Rectal smooth muscle tissue (tissue), 1 donor: Measurements from ENCODE around the gene SETD7.

Experiments
- H3K27ac ChIP-seq: one replicate; pipeline ENCODE4 v1.7.0; 2013; ENCODE audit warnings: low read depth, low read length, inconsistent platforms
- H3K27me3 ChIP-seq: one replicate; pipeline ENCODE4 v1.7.0; 2013; ENCODE audit warnings: low read length; ENCODE audit not compliant: control insufficient read depth, insufficient read depth
- H3K36me3 ChIP-seq: one replicate; pipeline ENCODE4 v1.7.0; 2013; ENCODE audit warnings: low read length; ENCODE audit not compliant: control insufficient read depth, insufficient read depth
- H3K4me1 ChIP-seq: one replicate; pipeline ENCODE4 v1.7.0; 2013; ENCODE audit warnings: low read length; ENCODE audit not compliant: control insufficient read depth, insufficient read depth
- H3K4me3 ChIP-seq: one replicate; pipeline ENCODE4 v1.7.0; 2013; ENCODE audit warnings: low read length
- H3K9ac ChIP-seq: one replicate; pipeline ENCODE4 v1.7.0; 2013; ENCODE audit warnings: low read length

The SETD7 gene

GRCh38 chr4:139514382-139515059, 41.5 kb downstream of the SETD7 start:
- H3K27ac ChIP-seq: no peak overlapping the region
- no peaks in the 10 kb centered on the region for H3K4me1 ChIP-seq
- H3K27me3 ChIP-seq: no peaks in the 10 kb centered on the region
- H3K9ac ChIP-seq: no peak overlapping the region
- no peak overlapping the region for H3K4me3 ChIP-seq
- peaks cover 13% of the 10 kb centered on the region for H3K36me3 ChIP-seq

- Histone ChIP-seq H3K36me3 (peaks cover 17% of the 10 kb centered on the region), H3K27me3 (no peaks in the 10 kb centered on the region), H3K4me1 (no peaks in the 10 kb centered on the region), H3K4me3 (no peak overlapping the region), H3K27ac (no peak overlapping the region), H3K9ac (no peak overlapping the region)
Observed at GRCh38 chr4:139511320-139511719, 44.7 kb downstream of the SETD7 start.

- Histone ChIP-seq H3K36me3 (peaks cover 17% of the 10 kb centered on the region), H3K27ac (no peak overlapping the region), H3K4me1 (no peaks in the 10 kb centered on the region), H3K27me3 (no peaks in the 10 kb centered on the region), H3K4me3 (no peak overlapping the region), H3K9ac (no peak overlapping the region)
Observed at GRCh38 chr4:139509727-139510410, 46.1 kb downstream of the SETD7 start.

- Histone ChIP-seq H3K9ac (no peak overlapping the region), H3K36me3 (peaks cover 17% of the 10 kb centered on the region), H3K27ac (no peak overlapping the region), H3K4me3 (no peak overlapping the region), H3K4me1 (no peaks in the 10 kb centered on the region), H3K27me3 (no peaks in the 10 kb centered on the region)
Observed at GRCh38 chr4:139508581-139509237, 47.3 kb downstream of the SETD7 start.

- Histone ChIP-seq H3K27ac (no peak overlapping the region), H3K27me3 (no peaks in the 10 kb centered on the region), H3K9ac (no peak overlapping the region), H3K4me3 (no peak overlapping the region), H3K4me1 (no peaks in the 10 kb centered on the region), H3K36me3 (peaks cover 19% of the 10 kb centered on the region)
Observed at GRCh38 chr4:139506774-139507173, 49.2 kb downstream of the SETD7 start.

- H3K4me1 ChIP-seq: no peaks in the 10 kb centered on the region
- H3K27ac ChIP-seq: no peak overlapping the region
- no peaks in the 10 kb centered on the region for H3K27me3 ChIP-seq
- no peak overlapping the region for H3K4me3 ChIP-seq
- H3K36me3 ChIP-seq: peaks cover 4% of the 10 kb centered on the region
- H3K9ac ChIP-seq: no peak overlapping the region
Observed at GRCh38 chr4:139503622-139504166, 52.3 kb downstream of the SETD7 start.

- Histone ChIP-seq H3K4me1 (no peaks in the 10 kb centered on the region), H3K36me3 (peaks cover 4% of the 10 kb centered on the region), H3K9ac (no peak overlapping the region), H3K27ac (no peak overlapping the region), H3K4me3 (no peak overlapping the region), H3K27me3 (no peaks in the 10 kb centered on the region)
Observed at GRCh38 chr4:139501927-139502899, 53.8 kb downstream of the SETD7 start.

- Histone ChIP-seq H3K27ac (no peak overlapping the region), H3K36me3 (peaks cover 2% of the 10 kb centered on the region), H3K27me3 (no peaks in the 10 kb centered on the region), H3K9ac (no peak overlapping the region), H3K4me3 (no peak overlapping the region), H3K4me1 (no peaks in the 10 kb centered on the region)
Observed at GRCh38 chr4:139501527-139501926, 54.5 kb downstream of the SETD7 start.

GRCh38 chr4:139501117-139501516, 54.9 kb downstream of the SETD7 start:
- Histone ChIP-seq H3K27ac (no peak overlapping the region), H3K4me3 (no peak overlapping the region), H3K27me3 (no peaks in the 10 kb centered on the region), H3K9ac (no peak overlapping the region), H3K36me3 (peaks cover 2% of the 10 kb centered on the region), H3K4me1 (no peaks in the 10 kb centered on the region)

- Histone ChIP-seq H3K4me1 (no peaks in the 10 kb centered on the region), H3K36me3 (peaks cover 2% of the 10 kb centered on the region), H3K27ac (no peak overlapping the region), H3K4me3 (no peak overlapping the region), H3K9ac (no peak overlapping the region), H3K27me3 (no peaks in the 10 kb centered on the region)
Observed at GRCh38 chr4:139499186-139499585, 56.8 kb downstream of the SETD7 start.

- H3K36me3 ChIP-seq: no peaks in the 10 kb centered on the region
- no peak overlapping the region for H3K9ac ChIP-seq
- H3K4me1 ChIP-seq: no peaks in the 10 kb centered on the region
- no peak overlapping the region for H3K27ac ChIP-seq
- no peaks in the 10 kb centered on the region for H3K27me3 ChIP-seq
- no peak overlapping the region for H3K4me3 ChIP-seq
Observed at GRCh38 chr4:139493176-139493575, 62.8 kb downstream of the SETD7 start.

- no peaks in the 10 kb centered on the region for H3K4me1 ChIP-seq
- no peak overlapping the region for H3K4me3 ChIP-seq
- H3K27ac ChIP-seq: no peak overlapping the region
- no peak overlapping the region for H3K9ac ChIP-seq
- H3K36me3 ChIP-seq: no peaks in the 10 kb centered on the region
- no peaks in the 10 kb centered on the region for H3K27me3 ChIP-seq
Observed at GRCh38 chr4:139492429-139492828, 63.6 kb downstream of the SETD7 start.
